Loucy (cell line): ENCODE results near the gene ANKRD36.
"Not testable (repeated sequence)": the region's sequence is repeated elsewhere in the genome, so short reads cannot be mapped to it uniquely, and the experiment has no call there.

Experiments used
- CTCF ChIP-seq: fragments of 200-600 bp; sonication (generic); conservative IDR thresholded peaks from 2 replicates; pipeline ENCODE4 v1.5.1; 2014; ENCODE audit warnings: mild to moderate bottlenecking, antibody characterized with exemption, low read length
- EZH2phosphoT487 ChIP-seq: fragments of 200-600 bp; IDR thresholded peaks from 2 replicates; pipeline ENCODE4 v1.6.1; 2018; ENCODE audit warnings: antibody characterized with exemption, mild to moderate bottlenecking, moderate library complexity, borderline replicate concordance

- peak; percentile 77 for TF ChIP-seq CTCF
- not testable (repeated sequence) for TF ChIP-seq EZH2phosphoT487
Measured at GRCh38 chr2:97112320-97113049, 468 bp upstream of the ANKRD36 start.
